Right lobe of liver (tissue), 6 donors: ENCODE data around the gene LTBR. TPM values are rescaled to one million over a fixed set of nuclear protein-coding genes. Genes with fewer than 3 reads are reported as not detected.

Experiments
- ATAC-seq, 4 donors: fragments of 200-7000 bp; cut with Tn5 transposase; one replicate each; pipeline ENCODE4 v1.9.1; 2020; ENCODE audit warnings: mild to moderate bottlenecking in 4 of 4, moderate library complexity in 4 of 4
- DNase-seq, 3 donors: peaks; one replicate each; pipeline ENCODE4 v3.0.0-alpha.2; 2020
- H3K27ac ChIP-seq, 3 donors: fragments of 200-600 bp; one replicate each; pipeline ENCODE4 v1.8.0; 2022
- H3K27me3 ChIP-seq, 2 donors: fragments of 200-600 bp; one replicate each; pipeline ENCODE4 v1.8.0; 2022
- H3K36me3 ChIP-seq, 4 donors: fragments of 200-600 bp; sonication (generic) in 1 of 4; one replicate each; pipeline versions ENCODE4 v1.5.1 to v1.8.0; 2017 to 2022; ENCODE audit warnings: control low read depth in 1 of 4
- H3K4me1 ChIP-seq, 4 donors: fragments of 200-600 bp; sonication (generic) in 1 of 4; one replicate each; pipeline versions ENCODE4 v1.5.1 to v1.8.0; 2017 to 2022; ENCODE audit warnings: control low read depth in 1 of 4
- H3K4me3 ChIP-seq, 3 donors: fragments of 200-600 bp; one replicate each; pipeline ENCODE4 v1.8.0; 2022
- H3K9me3 ChIP-seq, 4 donors: fragments of 200-600 bp; sonication (generic) in 1 of 4; one replicate each; pipeline versions ENCODE4 v1.5.1 to v1.8.0; 2017 to 2022; ENCODE audit warnings: control low read depth in 1 of 4
- POLR2A ChIP-seq: fragments of 450-650 bp; IDR thresholded peaks from one replicate; pipeline ENCODE4 v1.6.1; 2017; ENCODE audit warnings: antibody characterized with exemption, mild to moderate bottlenecking
- WGBS: methylation state at CpG from one replicate; pipeline ENCODE4 v1.1.6; 2018; ENCODE audit warnings: low coverage, low lambda C conversion rate; ENCODE audit not compliant: insufficient coverage; ENCODE audit errors: missing lambda C conversion rate; 5-methylcytosine and 5-hydroxymethylcytosine counted together
- intact Hi-C, 2 donors: fragments of 100-400 bp; cut with DNase I; formaldehyde crosslinking; loops; one replicate each; pipeline versions ENCODE4 v1.11.2 to v1.14.1; 2022
- total RNA-seq, 6 experiments: library from RNA; depleted of rRNA in 2 of 6; stranded (reverse); fragments of >200 nt in 2 of 6; fragmentation: NEBNext Ultra II Directional in 3 of 6; extraction: Animal tissue kit (Norgen Biotek cat#: 25700) in 3 of 6; gene quantifications; one replicate each; pipeline versions ENCODE4 v1.1.0 to v1.2.4, GENCODE V29; 2016 to 2023
- TF ChIP-seq, protein P1 (sequence below), 4 donors: fragments of 200-600 bp in 3 of 4; fragments of 450-650 bp in 1 of 4; IDR thresholded peaks; one replicate each; pipeline versions ENCODE4 v1.5.1 to v1.8.0; 2016 to 2022; ENCODE audit warnings: antibody characterized with exemption in 4 of 4, mild to moderate bottlenecking in 2 of 4
- donor health status: DM: no; HTN: yes; CAD: no.
- donor health status: DM: no; HTN: no; CAD: no.
- donor health status: DM: no; HTN: no; CAD: no.
- donor health status: DM: no; HTN: yes; CAD: no.
- donor health status: DM: no; HTN: yes; CAD: no.

Gene LTBR
- total RNA-seq, 6 experiments from 2014 or later = 83.8 to 235 (median 103) TPM

DNA sequence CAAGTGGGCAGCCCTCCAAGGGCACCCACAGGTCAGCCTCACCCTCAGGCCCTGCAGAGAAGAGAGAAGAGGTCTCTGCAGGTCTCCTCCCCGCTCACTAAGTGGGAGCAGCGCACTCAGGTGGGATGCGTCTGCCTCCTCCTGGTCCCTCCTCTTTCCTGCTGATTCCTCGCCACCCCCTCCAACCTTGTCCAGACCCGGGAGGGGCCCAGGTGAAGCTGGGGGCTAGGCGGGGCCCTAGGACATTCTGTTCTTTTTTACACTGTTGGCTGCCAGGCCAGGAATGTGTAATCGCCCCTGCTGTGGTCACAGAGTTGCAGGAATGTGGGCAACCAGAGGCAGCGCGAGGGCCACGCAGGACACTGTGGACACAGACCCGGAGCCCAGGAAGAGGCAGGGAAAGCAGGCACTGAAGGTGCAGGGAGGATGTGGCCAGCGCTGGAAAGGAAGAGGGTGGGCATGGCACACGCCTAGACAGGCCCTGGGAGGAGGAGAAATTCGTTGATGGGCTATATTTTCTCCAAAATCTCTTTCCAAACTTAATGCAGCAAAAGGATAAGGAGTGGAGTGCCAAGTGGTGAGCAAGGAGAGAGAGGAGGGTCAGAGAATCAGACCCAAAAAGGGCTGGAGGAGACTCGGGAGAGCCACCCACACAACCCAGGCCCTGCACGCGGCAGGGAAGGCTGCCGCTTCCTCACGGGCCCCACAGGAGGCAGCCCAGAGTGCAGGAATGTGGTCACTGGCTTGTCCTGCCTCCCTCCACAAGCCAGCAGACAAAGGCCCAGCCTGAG, 7.7 kb upstream of the LTBR start:
- whole genome bisulfite sequencing = 27% methylated on average over 7 of the region's 19 CpGs
- peak; percentile 39 to 61 (median 49) for ATAC-seq

DNA sequence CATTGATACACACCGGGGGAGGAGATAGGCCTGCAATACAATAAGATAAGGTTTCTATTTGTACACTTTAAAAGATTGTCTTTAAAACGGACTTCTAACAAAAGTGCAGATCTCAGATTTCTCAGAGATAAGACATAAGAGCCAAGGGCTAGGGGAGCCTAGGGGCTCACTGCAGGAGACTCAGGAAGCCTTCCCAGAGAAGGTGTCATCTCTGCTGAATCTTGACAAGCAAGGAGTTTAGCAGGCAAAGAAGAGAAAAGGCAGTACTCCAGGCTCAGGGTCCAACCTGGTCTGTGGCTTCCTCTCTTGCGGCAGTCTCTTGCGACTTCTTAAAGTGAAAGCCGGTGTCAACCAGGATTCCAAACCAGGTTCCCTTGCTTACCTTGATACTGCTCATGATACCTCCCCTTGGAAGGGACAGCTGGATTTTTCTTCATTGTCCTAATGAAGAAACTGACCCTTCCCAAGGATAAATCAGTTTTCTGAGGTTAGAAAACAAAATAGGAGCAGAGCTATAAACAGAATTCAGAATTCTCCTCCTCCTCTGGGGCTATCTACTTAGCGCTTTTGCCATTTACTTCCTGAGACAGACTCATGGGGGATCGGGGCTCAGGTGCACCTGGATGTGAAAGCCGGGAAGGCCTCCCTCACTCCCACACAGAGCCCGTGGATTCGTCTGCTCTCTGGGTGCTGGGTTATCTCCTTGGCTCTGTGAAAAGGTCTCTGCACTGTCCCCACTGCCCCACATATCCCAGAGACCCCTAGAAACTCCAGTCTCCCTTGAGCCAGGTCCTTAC, 6.9 kb upstream of the LTBR start:
- no peak overlapping the region for H3K4me3 ChIP-seq
- DNase-seq (no peak), ATAC-seq (no peak)
- no peaks in the 10 kb centered on the region for H3K27me3 ChIP-seq
- 58% methylated on average over 7 of the region's 10 CpGs for WGBS
- H3K4me1 ChIP-seq = peaks cover 0 to 24% (median 15%) of the 10 kb centered on the region in 4 donors
- peak overlapping the region in 2 of 3 donors; percentile 36 to 53 for H3K27ac ChIP-seq
- no peaks in the 10 kb centered on the region for H3K9me3 ChIP-seq
- no peaks in the 10 kb centered on the region for H3K36me3 ChIP-seq
- intact Hi-C loops = no loop called here
- TF ChIP-seq, protein P1, sequence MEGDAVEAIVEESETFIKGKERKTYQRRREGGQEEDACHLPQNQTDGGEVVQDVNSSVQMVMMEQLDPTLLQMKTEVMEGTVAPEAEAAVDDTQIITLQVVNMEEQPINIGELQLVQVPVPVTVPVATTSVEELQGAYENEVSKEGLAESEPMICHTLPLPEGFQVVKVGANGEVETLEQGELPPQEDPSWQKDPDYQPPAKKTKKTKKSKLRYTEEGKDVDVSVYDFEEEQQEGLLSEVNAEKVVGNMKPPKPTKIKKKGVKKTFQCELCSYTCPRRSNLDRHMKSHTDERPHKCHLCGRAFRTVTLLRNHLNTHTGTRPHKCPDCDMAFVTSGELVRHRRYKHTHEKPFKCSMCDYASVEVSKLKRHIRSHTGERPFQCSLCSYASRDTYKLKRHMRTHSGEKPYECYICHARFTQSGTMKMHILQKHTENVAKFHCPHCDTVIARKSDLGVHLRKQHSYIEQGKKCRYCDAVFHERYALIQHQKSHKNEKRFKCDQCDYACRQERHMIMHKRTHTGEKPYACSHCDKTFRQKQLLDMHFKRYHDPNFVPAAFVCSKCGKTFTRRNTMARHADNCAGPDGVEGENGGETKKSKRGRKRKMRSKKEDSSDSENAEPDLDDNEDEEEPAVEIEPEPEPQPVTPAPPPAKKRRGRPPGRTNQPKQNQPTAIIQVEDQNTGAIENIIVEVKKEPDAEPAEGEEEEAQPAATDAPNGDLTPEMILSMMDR (IDR thresholded peaks at IDR 0.05) = no peak

More for the DNA sequence above, 7.7 kb upstream of the LTBR start:
- Histone ChIP-seq H3K4me3 (no peak overlapping the region), H3K27me3 (no peaks in the 10 kb centered on the region), H3K4me1 (peaks cover 0 to 24% (median 15%) of the 10 kb centered on the region in 4 donors), H3K36me3 (no peaks in the 10 kb centered on the region), H3K27ac (peak overlapping the region in 2 of 3 donors; percentile 36 to 53), H3K9me3 (no peaks in the 10 kb centered on the region)
- TF ChIP-seq, protein P1 (IDR thresholded peaks at IDR 0.05) = peak in 3 of 4 donors; percentile 17 to 21 (median 21)
- no peak for TF ChIP-seq POLR2A
- intact Hi-C loops = no loop called here
- no peak for DNase-seq

DNA sequence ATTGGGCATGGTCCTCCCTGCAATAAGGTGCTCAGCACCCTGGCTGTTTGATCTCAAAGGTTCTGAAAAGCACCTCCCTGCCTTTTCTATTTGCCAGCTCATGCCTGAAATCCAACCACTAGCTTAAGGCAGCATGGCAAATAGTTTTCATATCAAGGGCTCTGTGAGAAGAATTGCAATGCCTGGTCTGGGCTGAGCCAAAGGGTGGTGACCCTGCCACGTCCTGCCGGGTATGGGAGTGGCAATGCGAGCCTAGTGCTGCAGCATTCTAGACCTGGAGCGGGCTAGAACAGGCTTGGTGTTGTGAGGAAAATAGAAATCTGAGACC, 6.3 kb upstream of the LTBR start:
- Histone ChIP-seq H3K4me3 (no peak overlapping the region), H3K27me3 (no peaks in the 10 kb centered on the region), H3K27ac (peak overlapping the region in 2 of 3 donors; percentile 36 to 53), H3K9me3 (no peaks in the 10 kb centered on the region), H3K4me1 (peaks cover 0 to 24% (median 15%) of the 10 kb centered on the region in 4 donors), H3K36me3 (no peaks in the 10 kb centered on the region)
- 17% methylated on average over 4 of the region's 4 CpGs for WGBS
- peak; percentile 78 to 83 (median 82) for ATAC-seq
- TF ChIP-seq, protein P1 (IDR thresholded peaks at IDR 0.05) = no peak
- peak; percentile 47 for TF ChIP-seq POLR2A
- peak; percentile 77 to 82 (median 80) for DNase-seq
- intact Hi-C loops = no loop called here

DNA sequence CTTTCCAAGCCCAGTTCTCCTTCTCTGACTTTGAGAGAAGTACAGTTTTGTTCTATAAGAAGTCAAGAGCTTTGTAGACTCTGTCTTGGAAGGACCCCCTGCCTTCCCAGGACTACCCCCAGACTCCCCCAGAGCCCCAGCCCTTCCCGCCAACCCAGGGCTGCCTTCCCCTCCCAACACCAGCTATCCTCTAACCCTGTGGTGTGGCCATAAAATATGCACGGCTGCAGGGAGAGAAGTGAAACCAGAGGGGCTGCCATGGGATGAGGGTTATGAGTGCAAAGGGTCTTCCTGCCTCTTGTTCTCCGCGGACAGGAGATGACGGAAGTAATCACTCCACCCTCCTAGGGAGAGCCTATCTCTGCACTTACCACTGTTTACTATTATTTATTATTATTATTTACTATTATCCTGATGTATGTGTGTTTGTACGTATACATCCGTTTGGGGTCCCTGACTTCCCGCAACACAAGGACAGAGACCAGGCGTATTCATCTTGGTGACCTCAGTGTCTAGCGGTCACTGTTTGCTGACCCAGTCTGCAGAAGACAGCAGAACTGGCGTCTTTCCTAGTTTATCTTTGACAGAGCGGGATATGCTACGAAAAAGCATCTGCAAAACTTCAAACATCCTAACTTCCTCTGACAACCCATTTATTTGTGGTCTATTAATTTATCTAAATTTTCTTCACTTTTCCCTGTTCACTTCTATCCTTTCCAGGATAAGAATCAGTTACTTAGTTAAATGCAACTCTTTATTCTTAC, 5.1 kb upstream of the LTBR start:
- H3K27me3 ChIP-seq = no peaks in the 10 kb centered on the region
- peak in 2 of 4 donors; percentile 8 to 12 for ATAC-seq
- 43% methylated on average over 9 of the region's 13 CpGs for WGBS
- TF ChIP-seq POLR2A = no peak
- TF ChIP-seq, protein P1 (IDR thresholded peaks at IDR 0.05) = no peak
- intact Hi-C loops = no loop called here
- H3K27ac ChIP-seq = no peak overlapping the region
- no peaks in the 10 kb centered on the region for H3K9me3 ChIP-seq
- peaks cover 0 to 32% (median 20%) of the 10 kb centered on the region in 4 donors for H3K4me1 ChIP-seq
- no peak overlapping the region for H3K4me3 ChIP-seq
- no peaks in the 10 kb centered on the region for H3K36me3 ChIP-seq
- no peak for DNase-seq
